ENCODE measurements around the gene SMAD9. TPM values are rescaled to one million over a fixed set of nuclear protein-coding genes. Genes with fewer than 3 reads are reported as not detected.
A peak's percentile ranks its signal among the peaks of the same experiment; 100 is the strongest.

The SMAD9 gene
- total RNA-seq, 2 donors from 2014 or later, result 9.0 to 13.3 TPM

- H3K27ac Mint-ChIP-seq, result peak overlapping the region; percentile 21
- no peak overlapping the region for H3K4me3 ChIP-seq (ENCODE audit: low read length)
- H3K36me3 ChIP-seq (ENCODE audit: control insufficient read depth, insufficient read depth, low read length), result no peaks in the 10 kb centered on the region
- no peak overlapping the region for H3K4me3 Mint-ChIP-seq
- DNase-seq, result no peak
- peaks cover 13% of the 10 kb centered on the region for H3K36me3 Mint-ChIP-seq (ENCODE audit: low read depth)
- no peak overlapping the region for H3K27ac ChIP-seq (ENCODE audit: low read depth, low read length)
- H3K9ac ChIP-seq (ENCODE audit: extremely low read depth, low read length, poor library complexity, severe bottlenecking), result no peak overlapping the region
- WGBS, 2 experiments (ENCODE audit: insufficient coverage in 1 of 2, insufficient read length in 1 of 2), result 88 to 100% methylated on average over 3 to 6 of the region's 6 CpGs
- H3K4me1 ChIP-seq (ENCODE audit: control insufficient read depth, insufficient read depth, low read length), result peaks cover 16% of the 10 kb centered on the region
- peaks cover 4% of the 10 kb centered on the region for H3K27me3 Mint-ChIP-seq (ENCODE audit: insufficient read depth)
- no peaks in the 10 kb centered on the region for H3K9me3 Mint-ChIP-seq
- no peak for TF ChIP-seq CTCF (conservative IDR thresholded peaks at IDR 0.05)
- H3K27me3 ChIP-seq (ENCODE audit: control insufficient read depth, insufficient read depth, low read length, poor library complexity, severe bottlenecking), result no peaks in the 10 kb centered on the region
- H3K4me1 Mint-ChIP-seq, result peaks cover 43% of the 10 kb centered on the region
- H3K9me3 ChIP-seq (ENCODE audit: control insufficient read depth, low read length), result no peaks in the 10 kb centered on the region
Observed at GRCh38 chr13:36882829-36883390, 37.1 kb downstream of the SMAD9 start.

DNA sequence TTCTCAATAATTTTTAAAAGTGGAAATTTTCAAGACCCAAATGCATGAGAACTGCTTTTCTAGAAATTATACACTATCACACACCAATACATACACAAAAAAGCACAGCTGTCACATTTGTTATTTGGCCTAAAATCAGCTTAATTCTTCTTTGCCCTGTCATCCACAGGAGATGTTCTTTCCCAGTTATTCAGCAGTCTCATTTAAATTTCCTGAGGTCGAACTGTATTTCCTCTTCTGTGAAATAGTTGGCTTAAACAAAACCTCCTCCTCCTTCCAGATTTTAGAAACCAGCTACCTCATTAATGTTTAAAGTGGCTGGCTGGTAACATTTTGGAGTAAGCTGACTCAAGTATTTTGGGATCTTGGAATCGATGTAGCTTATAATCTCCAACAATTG is 39.1 kb downstream of the SMAD9 start:
- Histone ChIP-seq H3K36me3 (ENCODE audit: control insufficient read depth, insufficient read depth, low read length) (no peaks in the 10 kb centered on the region), H3K27me3 (ENCODE audit: control insufficient read depth, insufficient read depth, low read length, poor library complexity, severe bottlenecking) (no peaks in the 10 kb centered on the region), H3K27ac (ENCODE audit: low read depth, low read length) (no peak overlapping the region), H3K4me1 (ENCODE audit: control insufficient read depth, insufficient read depth, low read length) (peaks cover 7% of the 10 kb centered on the region), H3K9me3 (ENCODE audit: control insufficient read depth, low read length) (no peaks in the 10 kb centered on the region), H3K9ac (ENCODE audit: extremely low read depth, low read length, poor library complexity, severe bottlenecking) (no peak overlapping the region), H3K4me3 (ENCODE audit: low read length) (no peak overlapping the region)
- Mint-ChIP-seq H3K4me1 (peaks cover 29% of the 10 kb centered on the region), H3K9me3 (no peaks in the 10 kb centered on the region), H3K4me3 (no peak overlapping the region), H3K27me3 (ENCODE audit: insufficient read depth) (peaks cover 4% of the 10 kb centered on the region), H3K27ac (no peak overlapping the region), H3K36me3 (ENCODE audit: low read depth) (peaks cover 13% of the 10 kb centered on the region)
- no peak for TF ChIP-seq CTCF (conservative IDR thresholded peaks at IDR 0.05)
- 83% methylated on average over 1 of the region's 2 CpGs; no CpG with 5 or more reads in 1 of the 2 experiments for WGBS, 2 experiments (ENCODE audit: insufficient coverage in 1 of 2, insufficient read length in 1 of 2)
- DNase-seq, result no peak

DNA sequence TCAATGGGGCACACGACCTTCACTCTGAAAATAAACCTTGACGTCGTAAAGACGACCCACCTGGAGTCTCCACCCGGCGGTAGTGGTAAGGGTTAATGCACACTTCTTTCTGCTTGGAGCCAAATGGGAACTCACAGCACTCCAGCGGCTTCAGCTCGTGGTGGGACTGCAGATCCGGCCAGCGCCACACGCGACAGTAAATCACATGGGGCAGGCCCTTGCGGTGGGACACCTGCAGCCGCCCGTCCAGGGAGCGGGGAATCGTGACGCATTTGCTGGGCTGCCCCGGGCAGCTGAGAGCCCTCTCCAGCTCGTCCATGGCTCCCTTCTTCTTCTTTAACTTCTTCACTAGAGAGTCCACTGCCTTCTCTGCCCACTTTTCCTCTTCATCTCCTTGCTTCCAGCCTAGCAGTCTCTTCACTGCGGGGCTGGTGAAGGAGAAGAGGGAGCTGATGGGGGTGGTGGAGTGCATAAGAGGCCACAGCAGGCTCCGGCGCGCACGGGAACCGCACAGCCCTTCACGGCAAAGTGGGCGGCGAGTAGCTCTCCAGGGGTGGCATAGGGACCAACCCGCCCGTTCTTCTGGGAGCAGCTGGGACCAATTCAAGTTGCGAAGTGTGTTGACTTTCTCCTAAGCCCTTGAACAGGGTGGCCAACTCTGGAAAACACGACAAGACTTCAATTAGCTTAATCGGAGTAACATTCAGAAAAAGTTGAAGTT is 40.7 kb downstream of the SMAD9 start:
- Histone ChIP-seq H3K4me1 (ENCODE audit: control insufficient read depth, insufficient read depth, low read length) (peaks cover 3% of the 10 kb centered on the region), H3K27ac (ENCODE audit: low read depth, low read length) (no peak overlapping the region), H3K36me3 (ENCODE audit: control insufficient read depth, insufficient read depth, low read length) (no peaks in the 10 kb centered on the region), H3K4me3 (ENCODE audit: low read length) (no peak overlapping the region), H3K9me3 (ENCODE audit: control insufficient read depth, low read length) (no peaks in the 10 kb centered on the region), H3K9ac (ENCODE audit: extremely low read depth, low read length, poor library complexity, severe bottlenecking) (no peak overlapping the region), H3K27me3 (ENCODE audit: control insufficient read depth, insufficient read depth, low read length, poor library complexity, severe bottlenecking) (no peaks in the 10 kb centered on the region)
- 96% methylated on average over 22 to 34 of the region's 34 CpGs for WGBS, 2 experiments (ENCODE audit: insufficient coverage in 1 of 2, insufficient read length in 1 of 2)
- Mint-ChIP-seq H3K9me3 (no peaks in the 10 kb centered on the region), H3K4me3 (no peak overlapping the region), H3K4me1 (peaks cover 16% of the 10 kb centered on the region), H3K27me3 (ENCODE audit: insufficient read depth) (peaks cover 4% of the 10 kb centered on the region), H3K36me3 (ENCODE audit: low read depth) (peaks cover 13% of the 10 kb centered on the region), H3K27ac (no peak overlapping the region)
- no peak for DNase-seq
- TF ChIP-seq CTCF (conservative IDR thresholded peaks at IDR 0.05), result no peak
